ENCODE results near the gene STOX2. TPM values are rescaled to one million over a fixed set of nuclear protein-coding genes. Genes with fewer than 3 reads are reported as not detected.

STOX2 gene
- total and polyA plus RNA-seq, 12 donors, result 2.2 to 25.5 (median 13.7) TPM

GRCh38 chr4:183993676-183994075 is 88.6 kb downstream of the STOX2 start:
- no peaks in the 10 kb centered on the region for H3K27me3 ChIP-seq
- H3K9me3 ChIP-seq, result no peaks in the 10 kb centered on the region
- TF ChIP-seq CTCF (IDR thresholded peaks at IDR 0.05), result no peak
- no peak overlapping the region for H3K27ac ChIP-seq
- 92 to 94% methylated on average over 6 of the region's 6 CpGs for WGBS, 2 donors
- H3K4me3 ChIP-seq, result no peak overlapping the region
- no peaks in the 10 kb centered on the region for H3K36me3 ChIP-seq
- ATAC-seq (no peak), DNase-seq (no peak)
- intact Hi-C loops (cut with DNase I), result no loop called here
- H3K4me1 ChIP-seq, result peaks cover 0 to 30% (median 25%) of the 10 kb centered on the region in 9 donors

GRCh38 chr4:183995570-183995969 is 90.5 kb downstream of the STOX2 start:
- Histone ChIP-seq H3K9me3 (no peaks in the 10 kb centered on the region), H3K27ac (no peak overlapping the region), H3K36me3 (no peaks in the 10 kb centered on the region), H3K4me1 (peaks cover 0 to 27% (median 12%) of the 10 kb centered on the region in 9 donors), H3K27me3 (no peaks in the 10 kb centered on the region), H3K4me3 (no peak overlapping the region)
- DNase-seq, result no peak
- intact Hi-C loops (cut with DNase I), result no loop called here
- TF ChIP-seq CTCF (IDR thresholded peaks at IDR 0.05), result no peak
- ATAC-seq, result peak in 2 of 8 donors; percentile 18 to 22
- WGBS, 2 donors, result 69 to 72% methylated on average over 11 of the region's 11 CpGs

- no peak overlapping the region for H3K4me3 ChIP-seq
- 58 to 69% methylated on average over 4 of the region's 4 CpGs for WGBS, 2 donors
- intact Hi-C loops (cut with DNase I), result no loop called here
- peaks cover 0 to 27% (median 12%) of the 10 kb centered on the region in 9 donors for H3K4me1 ChIP-seq
- no peak for TF ChIP-seq CTCF (IDR thresholded peaks at IDR 0.05)
- DNase-seq (no peak), ATAC-seq (peak in 3 of 8 donors; percentile 53 to 66 (median 56))
- no peaks in the 10 kb centered on the region for H3K27me3 ChIP-seq
- H3K36me3 ChIP-seq, result peaks cover 0 to 8% (median 0%) of the 10 kb centered on the region in 9 donors
- no peaks in the 10 kb centered on the region for H3K9me3 ChIP-seq
- H3K27ac ChIP-seq, result no peak overlapping the region
These were observed 91.8 kb downstream of the STOX2 start for GRCh38 chr4:183996868-183997267.

- no peak for TF ChIP-seq CTCF (IDR thresholded peaks at IDR 0.05)
- Histone ChIP-seq H3K27me3 (no peaks in the 10 kb centered on the region), H3K27ac (no peak overlapping the region), H3K4me1 (peaks cover 0 to 27% (median 12%) of the 10 kb centered on the region in 9 donors), H3K9me3 (no peaks in the 10 kb centered on the region), H3K36me3 (peaks cover 0 to 32% (median 5%) of the 10 kb centered on the region in 9 donors), H3K4me3 (no peak overlapping the region)
- ATAC-seq (no peak), DNase-seq (no peak)
- intact Hi-C loops (cut with DNase I), result no loop called here
- WGBS, 2 donors, result 91 to 96% methylated on average over 6 of the region's 6 CpGs
These were observed 94.3 kb downstream of the STOX2 start for GRCh38 chr4:183999435-183999834.
